Measurements from ENCODE around the gene AGMO.

DNA sequence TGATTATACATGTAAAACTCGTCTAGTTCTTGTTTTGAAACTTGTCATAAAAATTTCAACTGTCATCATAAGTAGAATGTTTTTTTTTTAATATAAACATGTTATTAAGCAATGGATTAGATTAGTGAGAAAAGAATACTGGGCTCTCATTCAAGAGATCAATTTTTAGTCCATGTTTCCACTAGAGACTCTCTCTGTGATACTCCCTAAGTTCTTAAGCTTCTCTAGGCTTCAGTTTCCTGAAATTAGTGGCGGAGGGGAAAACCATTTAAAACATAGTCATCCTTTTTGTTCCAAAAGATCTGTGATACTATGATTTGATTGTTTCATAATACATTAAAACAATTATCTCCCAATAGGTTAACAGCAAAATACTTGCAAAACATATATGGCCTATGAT lies 142.2 kb downstream of the AGMO start:
- TF ChIP-seq CTCF (IDR thresholded peaks at IDR 0.05; ENCODE audit: low read depth, low read length, missing input control) (no peak), GABPA (IDR thresholded peaks at IDR 0.05 in 1 of 2, conservative IDR thresholded peaks at IDR 0.05 in 1 of 2) (no peak)

Data from liver (tissue), 3 donors.